C1 segment of cervical spinal cord (tissue), 14 donors: Measurements from ENCODE around the gene PRR33.
"Not testable (repeated sequence)": the region's sequence is repeated elsewhere in the genome, so short reads cannot be mapped to it uniquely, and the experiment has no call there.

Source experiments
- DNase-seq, 14 donors: peaks; one replicate each; lab custom pipeline; 2025; lab: John Stamatoyannopoulos, UW

The PRR33 gene

GRCh38 chr11:1875851-1876301 is 15.8 kb downstream of the PRR33 start:
- DNase-seq = not testable (repeated sequence)

GRCh38 chr11:1875093-1875850 is 16.4 kb downstream of the PRR33 start:
- DNase-seq = no peak

GRCh38 chr11:1874441-1875092 is 17.1 kb downstream of the PRR33 start:
- not testable (repeated sequence) for DNase-seq

GRCh38 chr11:1873813-1874150 is 17.9 kb downstream of the PRR33 start:
- not testable (repeated sequence) for DNase-seq

- DNase-seq = no peak
Observed at GRCh38 chr11:1873048-1873812, 18.5 kb downstream of the PRR33 start.

- no peak for DNase-seq
Observed at GRCh38 chr11:1872267-1872985, 19.3 kb downstream of the PRR33 start.

GRCh38 chr11:1871531-1871930 is 20.2 kb downstream of the PRR33 start:
- no peak for DNase-seq

GRCh38 chr11:1870721-1871466 is 20.8 kb downstream of the PRR33 start:
- peak in 2 of 14 donors; percentile 25 to 45 for DNase-seq

GRCh38 chr11:1870326-1870696 is 21.4 kb downstream of the PRR33 start:
- DNase-seq = no peak

- no peak for DNase-seq
Observed at GRCh38 chr11:1869427-1870325, 22.0 kb downstream of the PRR33 start.

GRCh38 chr11:1868636-1869291 is 22.9 kb downstream of the PRR33 start:
- no peak for DNase-seq

- no peak for DNase-seq
Observed at GRCh38 chr11:1868056-1868635, 23.5 kb downstream of the PRR33 start.

- no peak for DNase-seq
Observed at GRCh38 chr11:1867381-1867780, 24.3 kb downstream of the PRR33 start.

- no peak for DNase-seq
Observed at GRCh38 chr11:1866776-1867175, 24.9 kb downstream of the PRR33 start.

- no peak for DNase-seq
Observed at GRCh38 chr11:1866226-1866625, 25.5 kb downstream of the PRR33 start.

GRCh38 chr11:1864831-1865665 is 26.6 kb downstream of the PRR33 start:
- peak in 2 of 14 donors; percentile 35 for DNase-seq

GRCh38 chr11:1864231-1864630 is 27.5 kb downstream of the PRR33 start:
- DNase-seq = peak in 2 of 14 donors; percentile 51 to 53
